WI38 (cell line): ENCODE results near the gene ARID4A.

Source experiments
- H3K4me3 ChIP-seq: 2 replicates; pipeline ENCODE4 v1.5.1; 2011; ENCODE audit warnings: low read depth, mild to moderate bottlenecking, control low read depth, low read length
- CTCF ChIP-seq: IDR thresholded peaks from 2 replicates; pipeline ENCODE4 v1.5.1; 2012; ENCODE audit warnings: low read depth, mild to moderate bottlenecking, control low read depth, low read length

Gene ARID4A

DNA sequence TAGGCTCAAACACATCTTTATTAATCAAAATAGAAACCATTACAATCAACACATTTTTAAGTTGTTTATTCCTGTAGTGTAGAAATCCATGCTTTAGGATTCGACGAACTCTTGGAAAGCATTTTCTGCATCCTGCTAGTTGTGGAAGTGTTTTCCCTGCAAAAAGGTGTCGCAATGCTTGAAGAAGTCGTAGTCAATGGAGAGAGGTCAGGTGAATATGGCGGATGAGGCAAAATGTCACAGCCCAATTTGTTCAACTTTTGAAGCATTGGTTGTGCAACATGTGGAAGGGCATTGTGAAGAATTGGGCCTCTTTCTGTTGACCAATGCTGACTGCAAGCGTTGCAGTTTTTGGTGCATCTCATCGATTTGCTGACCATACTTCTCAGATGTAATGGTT is 4.2 kb upstream of the ARID4A start:
- no peak overlapping the region for H3K4me3 ChIP-seq
- no peak for TF ChIP-seq CTCF

- peak overlapping the region; percentile 98 for H3K4me3 ChIP-seq
- TF ChIP-seq CTCF = no peak
These were observed 1.6 kb upstream of the ARID4A start for GRCh38 chr14:58296726-58297125.

GRCh38 chr14:58297412-58297761 is 968 bp upstream of the ARID4A start:
- peak overlapping the region; percentile 98 for H3K4me3 ChIP-seq
- TF ChIP-seq CTCF = no peak

- TF ChIP-seq CTCF = no peak
These were observed 436 bp upstream of the ARID4A start for GRCh38 chr14:58297762-58298476.

DNA sequence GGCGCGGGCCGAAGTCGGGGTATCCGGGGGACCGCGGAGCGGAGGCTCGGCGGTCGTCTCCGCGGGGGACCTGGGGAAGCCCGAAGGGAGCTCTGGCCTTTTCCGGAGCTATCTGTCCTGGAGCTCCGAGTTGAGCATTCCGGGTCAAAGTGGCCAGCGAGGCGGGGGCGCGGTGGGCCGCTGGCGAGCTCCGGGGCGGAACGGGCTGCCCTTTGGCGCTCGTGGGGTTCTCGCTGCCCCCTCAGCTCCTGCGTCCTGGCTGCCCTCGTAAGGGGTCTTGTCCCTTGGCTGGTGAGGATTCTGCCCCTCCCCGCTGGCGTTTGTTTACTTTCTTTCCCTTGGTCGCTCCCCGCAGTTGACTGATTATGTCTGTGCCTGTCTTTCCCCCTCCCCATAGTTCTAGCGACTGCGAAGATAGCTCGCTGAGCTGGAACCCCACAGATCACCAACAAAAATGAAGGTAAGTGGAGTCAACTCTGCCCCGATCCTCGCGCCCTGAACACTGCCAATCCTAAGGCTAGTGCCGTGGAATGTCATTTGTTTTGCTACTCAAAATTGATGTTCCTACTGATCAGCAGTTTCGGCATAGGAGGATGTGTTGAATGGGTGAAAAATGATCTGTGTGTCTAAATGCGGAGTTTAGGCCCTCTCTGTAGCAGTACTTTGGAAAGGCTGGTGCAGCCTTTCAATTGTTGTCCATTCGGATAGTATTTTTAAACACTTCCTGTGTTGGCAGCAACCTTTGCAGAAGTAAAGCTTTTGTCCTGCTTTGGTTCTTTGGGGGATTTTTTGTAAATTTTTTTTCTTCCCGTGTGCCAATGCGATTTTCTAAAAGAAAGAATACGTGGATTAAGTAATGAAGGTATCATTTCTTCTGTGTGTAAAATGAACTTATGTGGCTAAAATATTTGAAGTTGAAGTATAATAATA is 1.3 kb downstream of the ARID4A start:
- peak overlapping the region; percentile 95 for H3K4me3 ChIP-seq
- TF ChIP-seq CTCF = no peak

More at GRCh38 chr14:58297762-58298476, 436 bp upstream of the ARID4A start:
- peak overlapping the region; percentile 98 for H3K4me3 ChIP-seq

DNA sequence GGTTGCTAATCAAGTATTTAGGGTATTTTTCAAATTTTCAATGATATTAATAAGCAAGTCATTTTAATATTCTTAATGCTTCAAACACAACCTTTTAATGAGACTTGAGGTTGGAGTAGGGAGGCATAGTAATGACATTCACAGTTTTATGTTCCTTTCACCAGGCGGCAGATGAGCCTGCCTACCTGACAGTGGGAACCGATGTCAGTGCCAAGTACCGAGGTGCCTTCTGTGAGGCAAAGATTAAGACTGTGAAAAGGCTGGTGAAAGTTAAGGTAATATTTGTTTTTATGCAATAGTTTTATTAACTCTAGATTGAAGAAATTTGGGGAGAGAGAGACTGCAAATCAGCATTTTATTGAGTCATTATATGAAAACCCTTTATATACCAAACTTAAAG is 3.1 kb downstream of the ARID4A start:
- no peak for TF ChIP-seq CTCF
- no peak overlapping the region for H3K4me3 ChIP-seq

GRCh38 chr14:58305730-58306129 is 7.4 kb downstream of the ARID4A start:
- TF ChIP-seq CTCF = no peak
- no peak overlapping the region for H3K4me3 ChIP-seq
